Neural progenitor cell (in vitro differentiated cells): ENCODE data around the gene SCG3. TPM values are rescaled to one million over a fixed set of nuclear protein-coding genes. Genes with fewer than 3 reads are reported as not detected.
A peak's percentile ranks its signal among the peaks of the same experiment; 100 is the strongest.

Experiments used
- DNase-seq: peaks from one replicate; pipeline ENCODE4 v3.0.0-alpha.2; 2016; ENCODE audit warnings: low spot score
- H2AFZ ChIP-seq: fragments of 200-600 bp; sonication (generic); replicated peaks from 2 replicates; pipeline ENCODE4 v1.6.1; 2016; ENCODE audit warnings: antibody characterized with exemption
- H3F3A ChIP-seq: fragments of 200-600 bp; sonication (generic); 2 replicates; pipeline ENCODE4 v1.6.1; 2016; ENCODE audit warnings: antibody characterized with exemption, low read depth
- H3K27ac ChIP-seq: fragments of 200-600 bp; sonication (generic); 2 replicates; pipeline ENCODE4 v1.5.1; 2016; ENCODE audit warnings: mild to moderate bottlenecking
- H3K27me3 ChIP-seq: fragments of 200-600 bp; sonication (generic); 2 replicates; pipeline ENCODE4 v1.6.1; 2016; ENCODE audit warnings: mild to moderate bottlenecking, moderate library complexity
- H3K36me3 ChIP-seq: fragments of 200-600 bp; sonication (generic); 2 replicates; pipeline ENCODE4 v1.5.1; 2016
- H3K4me1 ChIP-seq: fragments of 200-600 bp; sonication (generic); 2 replicates; pipeline ENCODE4 v1.6.1; 2016; ENCODE audit warnings: mixed run types
- H3K4me2 ChIP-seq: fragments of 200-600 bp; sonication (generic); 2 replicates; pipeline ENCODE4 v1.6.1; 2016
- H3K4me3 ChIP-seq: fragments of 200-600 bp; sonication (generic); 2 replicates; pipeline ENCODE4 v1.5.1; 2016
- H3K79me2 ChIP-seq: fragments of 200-600 bp; sonication (generic); 2 replicates; pipeline ENCODE4 v1.6.1; 2016; ENCODE audit warnings: low read depth
- H3K9ac ChIP-seq: fragments of 200-600 bp; sonication (generic); 2 replicates; pipeline ENCODE4 v1.6.1; 2016
- H3K9me3 ChIP-seq: fragments of 200-600 bp; sonication (generic); 2 replicates; pipeline ENCODE4 v1.5.1; 2016; ENCODE audit warnings: low read depth
- H4K20me1 ChIP-seq: fragments of 200-600 bp; sonication (generic); 2 replicates; pipeline ENCODE4 v1.6.1; 2016; ENCODE audit warnings: low read depth
- H3K27ac Mint-ChIP-seq: 3 replicates; pipeline ENCODE4 v1.8.0; 2021; ENCODE audit warnings: mixed read lengths
- H3K27me3 Mint-ChIP-seq: 2 replicates; pipeline ENCODE4 v1.8.0; 2022; ENCODE audit warnings: low read depth, mild to moderate bottlenecking, inconsistent platforms, moderate library complexity, mixed read lengths; ENCODE audit not compliant: insufficient read depth
- H3K36me3 Mint-ChIP-seq: 3 replicates; pipeline ENCODE4 v1.8.0; 2021; ENCODE audit warnings: mixed read lengths
- H3K4me1 Mint-ChIP-seq: 3 replicates; pipeline ENCODE4 v1.8.0; 2021; ENCODE audit warnings: mixed read lengths
- H3K4me3 Mint-ChIP-seq: 3 replicates; pipeline ENCODE4 v1.8.0; 2021; ENCODE audit warnings: mild to moderate bottlenecking, moderate library complexity, mixed read lengths
- H3K9me3 Mint-ChIP-seq: 3 replicates; pipeline ENCODE4 v1.8.0; 2020; ENCODE audit warnings: mixed read lengths
- EZH2 ChIP-seq: fragments of 200-600 bp; sonication (generic); IDR thresholded peaks from 2 replicates; pipeline ENCODE4 v1.6.1; 2017; ENCODE audit warnings: antibody characterized with exemption, mild to moderate bottlenecking, moderate library complexity
- EZH2phosphoT487 ChIP-seq: fragments of 200-600 bp; sonication (generic); IDR thresholded peaks from 2 replicates; pipeline ENCODE4 v1.6.1; 2017; ENCODE audit warnings: antibody characterized with exemption
- total RNA-seq: library from RNA; depleted of rRNA; stranded (reverse); fragments of >200 nt; gene quantifications from 2 replicates; pipeline ENCODE4 v1.2.3, GENCODE V29; 2015; ENCODE audit warnings: low replicate concordance
- TF ChIP-seq, protein P1 (sequence below): fragments of 200-600 bp; sonication (generic); IDR thresholded peaks from 2 replicates; pipeline ENCODE4 v1.5.1; 2017; ENCODE audit warnings: antibody characterized with exemption, mild to moderate bottlenecking

SCG3 gene
- total RNA-seq, 1 donor from 2014 or later, result 0.19 TPM

- no peak for DNase-seq
- no peak overlapping the region for H2AFZ ChIP-seq
- no peak overlapping the region for H3K27ac Mint-ChIP-seq
- H3K9me3 Mint-ChIP-seq, result no peaks in the 10 kb centered on the region
- no peak overlapping the region for H3K4me2 ChIP-seq
- H3K4me3 Mint-ChIP-seq, result no peak overlapping the region
- no peaks in the 10 kb centered on the region for H3K36me3 Mint-ChIP-seq
- no peak overlapping the region for H3K9ac ChIP-seq
- TF ChIP-seq EZH2phosphoT487 (no peak), EZH2 (no peak)
- TF ChIP-seq, protein P1, sequence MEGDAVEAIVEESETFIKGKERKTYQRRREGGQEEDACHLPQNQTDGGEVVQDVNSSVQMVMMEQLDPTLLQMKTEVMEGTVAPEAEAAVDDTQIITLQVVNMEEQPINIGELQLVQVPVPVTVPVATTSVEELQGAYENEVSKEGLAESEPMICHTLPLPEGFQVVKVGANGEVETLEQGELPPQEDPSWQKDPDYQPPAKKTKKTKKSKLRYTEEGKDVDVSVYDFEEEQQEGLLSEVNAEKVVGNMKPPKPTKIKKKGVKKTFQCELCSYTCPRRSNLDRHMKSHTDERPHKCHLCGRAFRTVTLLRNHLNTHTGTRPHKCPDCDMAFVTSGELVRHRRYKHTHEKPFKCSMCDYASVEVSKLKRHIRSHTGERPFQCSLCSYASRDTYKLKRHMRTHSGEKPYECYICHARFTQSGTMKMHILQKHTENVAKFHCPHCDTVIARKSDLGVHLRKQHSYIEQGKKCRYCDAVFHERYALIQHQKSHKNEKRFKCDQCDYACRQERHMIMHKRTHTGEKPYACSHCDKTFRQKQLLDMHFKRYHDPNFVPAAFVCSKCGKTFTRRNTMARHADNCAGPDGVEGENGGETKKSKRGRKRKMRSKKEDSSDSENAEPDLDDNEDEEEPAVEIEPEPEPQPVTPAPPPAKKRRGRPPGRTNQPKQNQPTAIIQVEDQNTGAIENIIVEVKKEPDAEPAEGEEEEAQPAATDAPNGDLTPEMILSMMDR, result no peak
- peaks cover 2% of the 10 kb centered on the region for H3K4me1 Mint-ChIP-seq
- H3K27me3 Mint-ChIP-seq, result no peaks in the 10 kb centered on the region
- no peaks in the 10 kb centered on the region for H3K79me2 ChIP-seq
- no peaks in the 10 kb centered on the region for H3K27me3 ChIP-seq
- no peak overlapping the region for H3K27ac ChIP-seq
- peaks cover 3% of the 10 kb centered on the region for H3K4me1 ChIP-seq
- no peaks in the 10 kb centered on the region for H3K36me3 ChIP-seq
- no peaks in the 10 kb centered on the region for H4K20me1 ChIP-seq
- H3F3A ChIP-seq, result no peaks in the 10 kb centered on the region
- no peak overlapping the region for H3K4me3 ChIP-seq
- no peaks in the 10 kb centered on the region for H3K9me3 ChIP-seq
These were observed 79.5 kb downstream of the SCG3 start for GRCh38 chr15:51760805-51761204.

DNA sequence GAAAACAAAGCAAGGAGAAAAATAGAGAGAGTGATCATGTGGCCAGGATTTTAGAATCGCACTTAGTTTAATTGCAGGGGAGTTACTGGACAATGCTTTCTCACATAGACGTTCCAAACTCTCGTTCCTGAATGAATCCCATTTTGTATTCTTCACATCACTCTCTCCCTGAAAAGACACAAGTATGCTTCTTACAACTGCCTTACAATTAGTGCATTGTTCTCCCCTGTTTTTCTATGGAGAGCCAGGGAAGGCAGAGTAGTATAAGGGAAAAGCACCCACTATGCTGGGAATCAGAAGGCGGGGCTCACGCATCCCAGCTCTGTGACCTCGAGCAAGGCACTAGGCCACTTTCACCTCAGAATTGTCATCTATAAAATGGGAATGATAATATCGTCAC, 84.4 kb downstream of the SCG3 start:
- Mint-ChIP-seq H3K9me3 (no peaks in the 10 kb centered on the region), H3K27me3 (no peaks in the 10 kb centered on the region), H3K27ac (no peak overlapping the region), H3K36me3 (no peaks in the 10 kb centered on the region), H3K4me3 (no peak overlapping the region), H3K4me1 (no peaks in the 10 kb centered on the region)
- H3K4me3 ChIP-seq, result no peak overlapping the region
- no peak overlapping the region for H2AFZ ChIP-seq
- no peaks in the 10 kb centered on the region for H3F3A ChIP-seq
- peak; percentile 9 for DNase-seq
- H3K4me2 ChIP-seq, result no peak overlapping the region
- no peaks in the 10 kb centered on the region for H4K20me1 ChIP-seq
- H3K36me3 ChIP-seq, result no peaks in the 10 kb centered on the region
- no peaks in the 10 kb centered on the region for H3K79me2 ChIP-seq
- H3K4me1 ChIP-seq, result peaks cover 6% of the 10 kb centered on the region
- no peak overlapping the region for H3K27ac ChIP-seq
- TF ChIP-seq EZH2 (no peak), EZH2phosphoT487 (no peak)
- TF ChIP-seq, protein P1, result no peak
- no peaks in the 10 kb centered on the region for H3K27me3 ChIP-seq
- no peak overlapping the region for H3K9ac ChIP-seq
- H3K9me3 ChIP-seq, result no peaks in the 10 kb centered on the region

- Histone ChIP-seq H3K4me1 (peaks cover 6% of the 10 kb centered on the region), H4K20me1 (no peaks in the 10 kb centered on the region), H3K27ac (no peak overlapping the region), H3F3A (no peaks in the 10 kb centered on the region), H3K36me3 (no peaks in the 10 kb centered on the region), H3K27me3 (no peaks in the 10 kb centered on the region), H3K9me3 (no peaks in the 10 kb centered on the region), H3K4me2 (no peak overlapping the region), H3K9ac (no peak overlapping the region), H3K79me2 (no peaks in the 10 kb centered on the region), H3K4me3 (no peak overlapping the region), H2AFZ (no peak overlapping the region)
- no peak for DNase-seq
- no peaks in the 10 kb centered on the region for H3K36me3 Mint-ChIP-seq
- no peaks in the 10 kb centered on the region for H3K9me3 Mint-ChIP-seq
- H3K27ac Mint-ChIP-seq, result no peak overlapping the region
- H3K4me3 Mint-ChIP-seq, result no peak overlapping the region
- no peaks in the 10 kb centered on the region for H3K4me1 Mint-ChIP-seq
- H3K27me3 Mint-ChIP-seq, result no peaks in the 10 kb centered on the region
- TF ChIP-seq EZH2 (no peak), EZH2phosphoT487 (no peak)
- TF ChIP-seq, protein P1, result no peak
These were observed 85.0 kb downstream of the SCG3 start for GRCh38 chr15:51766341-51766740.

GRCh38 chr15:51768018-51768417, 86.7 kb downstream of the SCG3 start:
- Histone ChIP-seq H3K9me3 (no peaks in the 10 kb centered on the region), H3K27ac (no peak overlapping the region), H3K4me2 (no peak overlapping the region), H3K79me2 (no peaks in the 10 kb centered on the region), H2AFZ (no peak overlapping the region), H3K4me1 (peaks cover 6% of the 10 kb centered on the region), H3K27me3 (no peaks in the 10 kb centered on the region), H4K20me1 (no peaks in the 10 kb centered on the region), H3K36me3 (no peaks in the 10 kb centered on the region), H3K4me3 (no peak overlapping the region), H3K9ac (no peak overlapping the region), H3F3A (no peaks in the 10 kb centered on the region)
- no peak for DNase-seq
- H3K9me3 Mint-ChIP-seq, result no peaks in the 10 kb centered on the region
- H3K4me3 Mint-ChIP-seq, result no peak overlapping the region
- no peaks in the 10 kb centered on the region for H3K4me1 Mint-ChIP-seq
- no peak for TF ChIP-seq EZH2
- no peak for TF ChIP-seq EZH2phosphoT487
- TF ChIP-seq, protein P1, result no peak
- no peaks in the 10 kb centered on the region for H3K27me3 Mint-ChIP-seq
- H3K27ac Mint-ChIP-seq, result no peak overlapping the region
- H3K36me3 Mint-ChIP-seq, result peaks cover 2% of the 10 kb centered on the region
